AG04449 (cell line): ENCODE measurements around the gene SMAD4.

Experiments used
- CTCF ChIA-PET: fragments of 350-600 bp; formaldehyde crosslinking; extraction: SDS; loops from one replicate; lab custom pipeline; 2021; ENCODE audit warnings: antibody characterized with exemption; lab: Yijun Ruan, JAX
- POLR2A ChIA-PET: fragments of 400-600, 350-600 bp; formaldehyde crosslinking; extraction: SDS; loops from one replicate; lab custom pipeline; 2020; ENCODE audit warnings: antibody characterized with exemption, inconsistent platforms; lab: Yijun Ruan, JAX
- DNase-seq: peaks from one replicate; pipeline ENCODE4 v3.0.0-alpha.2; 2010; ENCODE audit warnings: low read depth, low spot score
- H3K4me3 ChIP-seq: 2 replicates; pipeline ENCODE4 v1.5.1; 2011; ENCODE audit warnings: low read depth, mild to moderate bottlenecking, control low read depth, low read length
- CTCF ChIP-seq: IDR thresholded peaks from one replicate; pipeline ENCODE4 v1.5.1; 2011; ENCODE audit warnings: mild to moderate bottlenecking, moderate library complexity, low read length, control low read depth, inconsistent platforms; ENCODE audit not compliant: insufficient read depth; ENCODE audit errors: missing control alignments

SMAD4 gene

GRCh38 chr18:51039138-51040112 is 9.4 kb downstream of the SMAD4 start:
- no peak for TF ChIP-seq CTCF
- no peak overlapping the region for H3K4me3 ChIP-seq
- no peak for DNase-seq
- CTCF ChIA-PET = interaction anchor here (0.8 to 6.3 kb wide), 3 partner anchors 8 to 221 kb away, joined by 3 to 54 read pairs (median 3); no protein-coding TSS in a partner anchor
- POLR2A ChIA-PET = interaction anchor here (0.7 to 1.7 kb wide), 2 partner anchors 9 to 15 kb away, joined by 3 read pairs; partner anchors contain the start of gene SMAD4

DNA sequence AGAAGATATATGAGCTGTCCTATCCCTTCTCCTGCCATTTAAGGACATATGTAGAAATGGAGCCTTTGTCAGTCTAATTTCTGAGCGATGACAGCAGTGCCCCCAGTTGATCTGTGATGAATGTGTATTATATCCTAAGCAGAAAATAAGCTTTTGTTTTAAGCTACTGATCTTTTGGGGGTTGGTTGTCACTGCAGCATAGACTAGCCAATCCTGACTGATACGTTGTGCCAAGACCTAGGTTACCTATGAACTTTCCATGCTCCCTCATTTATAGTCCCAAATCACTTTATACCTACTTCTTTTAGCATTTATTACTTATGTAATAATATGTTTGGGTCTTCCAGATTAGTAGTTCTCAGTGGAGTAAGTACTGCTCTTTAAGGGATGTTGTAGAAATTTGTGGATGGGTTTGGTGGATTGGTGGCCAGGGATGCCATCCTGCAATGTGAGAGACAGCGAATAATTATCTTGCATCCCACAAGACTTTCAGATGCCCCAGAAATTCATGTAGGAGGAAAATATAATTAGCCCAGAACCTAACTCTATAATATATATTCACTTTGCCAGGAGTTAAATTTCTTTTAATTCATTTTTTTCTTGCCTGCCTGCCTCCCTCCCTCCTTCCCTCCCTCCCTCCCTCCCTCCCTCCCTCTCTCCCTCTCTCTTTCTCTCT is 11.8 kb downstream of the SMAD4 start:
- CTCF ChIA-PET = interaction anchor here (1.8 to 6.3 kb wide), 2 partner anchors 9 to 221 kb away, joined by 7 to 54 read pairs; no protein-coding TSS in a partner anchor
- POLR2A ChIA-PET = no interaction called here
- H3K4me3 ChIP-seq = no peak overlapping the region
- no peak for DNase-seq
- TF ChIP-seq CTCF = no peak

GRCh38 chr18:51044928-51045585 is 15.0 kb downstream of the SMAD4 start:
- DNase-seq = no peak
- ChIA-PET POLR2A (no interaction called here), CTCF (interaction anchor here (1.9 to 3.4 kb wide), 2 partner anchors 10 kb away, joined by 8 to 18 read pairs; no protein-coding TSS in a partner anchor)
- H3K4me3 ChIP-seq = no peak overlapping the region; the same call in 1 of the 2 replicates
- TF ChIP-seq CTCF = no peak

GRCh38 chr18:51048190-51048589 is 18.2 kb downstream of the SMAD4 start:
- no peak overlapping the region for H3K4me3 ChIP-seq
- CTCF ChIA-PET = no interaction called here
- TF ChIP-seq CTCF = no peak
- POLR2A ChIA-PET = no interaction called here
- DNase-seq = no peak

- ChIA-PET CTCF (interaction anchor here (2.6 to 3.3 kb wide), 5 partner anchors 8 to 231 kb away, joined by 24 to 54 read pairs (median 32); partner anchors contain the start of genes MRO and SMAD4), POLR2A (no interaction called here)
- no peak overlapping the region for H3K4me3 ChIP-seq
- TF ChIP-seq CTCF = no peak
- DNase-seq = no peak
Measured at GRCh38 chr18:51049137-51049536, 19.1 kb downstream of the SMAD4 start.
